Astrocyte of the spinal cord (primary cell): ENCODE measurements around the gene PLEKHM2.

Source experiments
- DNase-seq: peaks from one replicate; pipeline ENCODE4 v3.0.0; 2011; ENCODE audit warnings: low read depth, low spot score
- H3K4me3 ChIP-seq: 2 replicates; pipeline ENCODE4 v1.5.1; 2011; ENCODE audit warnings: low read depth, mild to moderate bottlenecking, low read length, moderate library complexity
- in situ Hi-C: cut with HindIII; loops from 2 replicates; pipeline ENCODE4 v1.10.0; 2017; ENCODE audit warnings: low sequenced_read_pairs
- TF ChIP-seq, protein P1 (sequence below): IDR thresholded peaks from 2 replicates; pipeline ENCODE4 v1.5.1; 2012; ENCODE audit warnings: low read depth, mild to moderate bottlenecking, low read length, inconsistent platforms

Gene PLEKHM2

DNA sequence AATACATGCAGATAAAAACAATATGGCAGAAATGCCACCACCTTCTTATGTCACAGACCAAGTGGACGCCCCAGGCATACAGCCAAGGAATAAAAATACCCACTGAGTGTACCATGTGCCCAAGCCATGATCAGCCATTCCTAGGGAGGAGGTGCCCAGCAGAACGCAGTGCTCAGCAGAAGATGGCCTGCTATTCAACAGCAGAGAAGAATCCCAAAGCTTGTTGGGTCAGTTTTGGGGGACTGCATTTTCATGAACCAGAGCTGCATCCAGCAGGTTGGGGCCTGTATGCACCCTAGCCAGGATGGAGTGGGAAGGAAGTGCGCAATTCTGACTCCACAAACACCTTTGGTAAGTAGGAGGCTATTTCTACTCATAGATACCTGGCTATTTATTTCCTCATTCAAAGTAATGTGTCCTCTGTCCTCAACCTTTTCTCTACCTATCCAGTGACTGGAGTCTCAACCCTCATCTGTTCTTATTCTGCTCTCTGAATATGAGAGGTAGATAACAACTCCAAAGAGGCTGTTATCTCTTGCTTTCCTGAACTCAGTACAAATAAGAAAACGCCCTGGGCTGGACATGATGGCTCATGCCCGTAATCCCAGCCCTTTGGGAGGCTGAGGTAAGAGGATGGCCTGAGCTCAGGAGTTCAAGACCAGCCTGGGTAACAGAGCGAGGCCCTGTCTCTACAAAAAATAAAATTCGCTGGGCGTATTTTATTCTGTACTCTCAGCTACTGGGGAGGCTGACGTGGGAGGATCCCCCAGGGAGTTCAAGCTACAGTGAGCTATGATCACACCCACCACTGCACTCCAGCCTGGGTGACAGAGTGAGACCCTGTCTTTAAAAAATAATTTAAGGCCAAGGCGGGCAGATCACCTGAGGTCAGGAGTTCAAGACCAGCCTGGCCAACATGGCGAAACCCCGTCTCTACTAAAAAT, 2.5 kb upstream of the PLEKHM2 start:
- DNase-seq = no peak
- TF ChIP-seq, protein P1, sequence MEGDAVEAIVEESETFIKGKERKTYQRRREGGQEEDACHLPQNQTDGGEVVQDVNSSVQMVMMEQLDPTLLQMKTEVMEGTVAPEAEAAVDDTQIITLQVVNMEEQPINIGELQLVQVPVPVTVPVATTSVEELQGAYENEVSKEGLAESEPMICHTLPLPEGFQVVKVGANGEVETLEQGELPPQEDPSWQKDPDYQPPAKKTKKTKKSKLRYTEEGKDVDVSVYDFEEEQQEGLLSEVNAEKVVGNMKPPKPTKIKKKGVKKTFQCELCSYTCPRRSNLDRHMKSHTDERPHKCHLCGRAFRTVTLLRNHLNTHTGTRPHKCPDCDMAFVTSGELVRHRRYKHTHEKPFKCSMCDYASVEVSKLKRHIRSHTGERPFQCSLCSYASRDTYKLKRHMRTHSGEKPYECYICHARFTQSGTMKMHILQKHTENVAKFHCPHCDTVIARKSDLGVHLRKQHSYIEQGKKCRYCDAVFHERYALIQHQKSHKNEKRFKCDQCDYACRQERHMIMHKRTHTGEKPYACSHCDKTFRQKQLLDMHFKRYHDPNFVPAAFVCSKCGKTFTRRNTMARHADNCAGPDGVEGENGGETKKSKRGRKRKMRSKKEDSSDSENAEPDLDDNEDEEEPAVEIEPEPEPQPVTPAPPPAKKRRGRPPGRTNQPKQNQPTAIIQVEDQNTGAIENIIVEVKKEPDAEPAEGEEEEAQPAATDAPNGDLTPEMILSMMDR = no peak
- no peak overlapping the region for H3K4me3 ChIP-seq
- in situ Hi-C loops = no loop called here

DNA sequence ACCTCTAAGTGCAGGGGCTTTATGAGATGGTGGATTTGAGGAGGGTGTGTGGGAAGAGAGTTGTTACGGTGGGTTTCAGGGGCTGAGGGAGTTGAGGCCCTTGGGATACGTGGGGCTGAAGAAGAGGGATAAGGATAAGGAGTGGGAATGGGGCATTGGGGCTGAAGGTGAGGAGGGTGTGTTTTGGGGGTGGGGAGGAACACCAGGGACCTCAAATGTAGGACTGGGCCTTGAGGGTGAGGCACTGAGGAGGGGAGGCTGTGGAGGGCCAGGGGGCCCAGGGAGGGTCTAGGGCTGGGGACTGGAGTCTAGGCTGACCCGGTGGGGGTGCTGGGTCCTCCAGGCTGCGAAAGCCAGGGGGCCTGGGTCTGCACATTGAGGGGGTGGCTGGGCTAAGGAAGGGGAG, 1.2 kb upstream of the PLEKHM2 start:
- DNase-seq = no peak
- no peak overlapping the region for H3K4me3 ChIP-seq
- TF ChIP-seq, protein P1 = no peak
- in situ Hi-C loops = no loop called here

DNA sequence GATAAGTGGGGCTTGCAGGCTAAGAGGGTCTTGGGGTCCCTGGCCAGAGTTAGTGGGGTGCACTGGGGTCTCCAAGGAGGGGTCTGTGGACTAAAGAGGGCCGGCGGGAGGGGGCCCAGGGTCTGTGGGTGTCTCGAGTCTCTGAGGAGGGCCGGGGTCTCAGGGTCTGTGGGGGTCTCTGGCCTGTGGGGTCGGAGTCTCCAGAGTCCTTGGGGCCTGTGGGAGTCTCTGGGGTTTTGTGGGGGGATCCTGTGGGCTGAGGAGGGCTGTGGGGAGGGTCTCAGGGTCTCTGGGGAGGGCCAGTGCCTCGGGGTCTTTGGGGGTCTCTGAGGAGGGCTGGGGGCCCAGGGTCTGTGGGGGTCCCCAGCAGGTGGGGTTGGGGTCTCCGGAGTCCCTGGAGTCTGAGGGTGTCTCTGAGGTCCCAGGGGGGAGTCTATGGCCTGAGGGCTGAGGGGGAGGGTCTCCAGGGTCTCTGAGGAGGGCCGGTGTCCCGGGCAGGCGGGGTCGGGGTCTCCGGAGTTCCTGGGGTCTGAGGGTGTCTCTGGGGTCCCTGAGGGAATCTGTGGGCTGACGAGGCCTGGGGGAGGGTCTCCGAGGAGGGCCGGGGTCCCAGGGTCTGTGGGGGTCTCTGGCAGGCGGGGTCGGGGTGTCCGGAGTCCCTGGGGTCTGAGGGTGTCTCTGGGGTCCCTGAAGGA, 628 bp upstream of the PLEKHM2 start:
- H3K4me3 ChIP-seq = peak overlapping the region; percentile 76
- DNase-seq = no peak
- in situ Hi-C loops = no loop called here
- TF ChIP-seq, protein P1 = no peak

DNA sequence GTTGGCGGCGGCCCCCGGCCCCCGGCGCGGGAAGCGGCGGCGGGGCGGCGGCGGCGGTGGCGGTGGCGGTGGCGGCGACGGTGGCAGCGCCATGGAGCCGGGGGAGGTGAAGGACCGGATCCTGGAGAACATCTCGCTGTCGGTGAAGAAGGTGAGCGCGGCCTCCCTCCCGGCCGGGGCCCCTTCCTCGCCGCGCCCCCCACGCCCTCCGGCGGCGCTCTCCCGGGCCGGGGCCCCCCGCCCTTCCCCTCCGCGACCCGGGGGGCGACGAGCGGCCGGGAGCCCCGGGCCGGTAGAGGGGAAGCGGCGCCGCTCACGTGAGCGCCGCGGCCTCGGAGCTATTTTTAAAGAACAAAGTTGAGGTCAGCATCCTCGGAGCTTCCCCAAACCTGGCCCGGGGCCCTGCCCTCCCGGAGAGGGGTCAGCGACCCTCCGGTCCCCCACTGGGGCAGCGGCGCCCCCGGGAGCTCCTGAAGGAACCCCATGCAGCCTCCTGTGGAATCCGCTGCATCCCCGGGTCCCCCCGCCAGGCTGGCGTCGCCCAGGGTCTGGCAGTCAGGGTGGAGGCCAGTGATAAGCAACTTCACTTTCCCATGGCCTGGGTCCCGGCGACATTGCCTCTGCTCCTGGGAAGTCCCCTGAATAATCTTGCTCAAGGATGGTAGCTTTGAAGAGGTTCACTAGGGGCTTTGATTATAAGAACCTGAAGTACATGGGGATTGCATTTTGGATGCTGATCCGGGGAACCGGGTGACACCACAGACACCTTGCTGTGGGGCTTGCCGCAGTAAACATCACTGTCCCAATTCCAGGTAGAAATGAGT, 560 bp downstream of the PLEKHM2 start:
- TF ChIP-seq, protein P1 = no peak
- peak overlapping the region; percentile 80 for H3K4me3 ChIP-seq
- no peak for DNase-seq
- in situ Hi-C loops = no loop called here

DNA sequence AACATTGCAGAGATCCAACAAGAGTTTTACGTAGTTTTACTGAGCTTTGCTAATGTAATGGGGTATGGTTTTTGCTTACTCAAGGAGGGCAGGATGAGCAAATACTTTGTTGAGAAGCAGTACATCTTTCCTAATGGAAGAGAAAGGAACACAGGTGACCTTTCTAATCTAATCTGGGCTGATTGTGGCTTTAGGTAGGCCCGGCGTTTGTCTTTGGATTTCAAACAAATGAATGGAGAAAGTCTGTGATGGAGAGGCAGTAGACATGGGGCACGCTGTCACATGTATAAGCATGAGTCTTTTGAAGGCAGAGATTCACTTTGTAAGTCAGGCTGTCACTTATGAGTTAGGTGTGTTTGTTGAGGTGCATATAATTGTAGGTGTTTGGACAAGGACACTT, 1.7 kb downstream of the PLEKHM2 start:
- DNase-seq = no peak
- TF ChIP-seq, protein P1 = no peak
- in situ Hi-C loops = no loop called here
- H3K4me3 ChIP-seq = peak overlapping the region; percentile 80

DNA sequence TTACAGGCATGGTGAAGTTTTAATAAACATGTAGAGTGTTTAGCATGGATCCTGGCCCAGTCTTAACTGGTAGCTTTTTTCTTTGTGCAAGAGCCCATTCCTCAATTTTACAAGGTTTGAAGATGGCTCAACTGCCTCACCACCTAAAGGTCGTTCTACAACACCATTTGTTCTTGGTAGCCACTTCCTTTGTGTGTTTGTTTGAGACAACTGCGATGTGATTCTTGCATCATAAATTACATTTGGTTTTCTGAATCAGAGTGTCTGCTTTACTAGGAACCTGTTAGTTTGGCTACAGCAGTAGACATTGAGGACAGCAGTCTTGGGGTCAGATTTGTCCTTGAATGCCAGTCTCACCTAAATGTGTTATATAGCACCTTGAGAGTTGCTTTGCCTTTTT, 3.3 kb downstream of the PLEKHM2 start:
- no peak overlapping the region for H3K4me3 ChIP-seq
- no peak for DNase-seq
- in situ Hi-C loops = no loop called here
- TF ChIP-seq, protein P1 = no peak
